HG02763 (cell line): Measurements from ENCODE around the gene ANKRD2.

Experiments used
- ATAC-seq: cut with Tn5 transposase; IDR thresholded peaks from one replicate; pipeline ENCODE4 v1.9.1; 2021; ENCODE audit warnings: mild to moderate bottlenecking, moderate library complexity; ENCODE audit not compliant: unreplicated experiment

ANKRD2 gene

DNA sequence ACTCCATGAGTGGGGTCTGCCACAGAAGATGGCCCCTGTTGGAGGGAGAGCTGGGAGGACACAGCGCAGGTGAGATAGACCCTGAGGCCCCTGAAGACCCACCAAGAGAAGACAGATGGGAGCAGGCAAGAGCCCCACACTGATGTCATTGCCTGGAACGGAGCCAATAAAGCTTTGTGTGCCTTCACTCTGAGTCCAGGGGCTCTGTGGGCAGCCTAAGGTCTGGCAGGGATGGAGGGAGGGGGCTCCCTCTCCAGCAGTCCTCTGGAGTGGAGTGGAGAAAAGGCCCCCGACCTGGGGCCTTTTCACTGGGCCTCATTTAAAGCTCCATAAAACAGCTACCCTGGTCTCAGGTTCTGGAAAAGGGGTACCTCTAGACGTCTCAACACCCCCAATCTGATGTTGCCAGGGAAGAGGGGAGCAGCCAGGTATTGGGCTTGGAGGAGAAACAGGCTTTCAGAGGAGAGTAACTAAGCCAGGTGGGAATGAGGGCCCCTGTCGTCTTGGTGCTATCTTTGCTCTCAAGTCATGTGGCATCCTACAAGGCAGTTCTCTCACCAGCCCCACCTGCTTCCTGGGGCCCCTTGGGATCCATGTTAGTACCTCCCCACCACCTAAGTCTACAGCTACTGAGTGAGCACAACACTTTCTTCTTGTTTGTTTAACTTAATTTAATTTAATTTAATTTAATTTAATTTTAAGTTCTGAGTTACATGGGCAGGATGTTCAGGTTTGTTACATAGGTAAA, 18.3 kb downstream of the ANKRD2 start:
- ATAC-seq: no peak

DNA sequence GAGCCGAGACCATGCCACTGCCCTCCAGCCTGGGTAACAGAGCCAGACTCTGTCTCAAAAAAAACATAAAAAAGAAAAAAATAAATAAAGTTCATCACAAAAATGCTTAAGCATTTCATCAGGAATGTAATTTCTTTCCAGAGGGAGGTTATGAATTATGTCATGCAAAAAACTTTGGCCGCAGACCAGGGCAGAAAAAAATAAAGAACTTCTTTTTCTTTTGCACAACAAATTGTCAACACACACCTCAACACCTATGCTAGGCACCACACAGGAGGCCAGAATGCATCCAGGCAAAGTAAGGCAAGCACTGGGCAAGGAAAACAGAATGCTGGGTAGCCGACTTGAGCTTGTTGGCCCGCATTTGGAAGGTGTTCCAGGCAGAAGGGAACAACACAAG, 20.8 kb downstream of the ANKRD2 start:
- no peak for ATAC-seq

DNA sequence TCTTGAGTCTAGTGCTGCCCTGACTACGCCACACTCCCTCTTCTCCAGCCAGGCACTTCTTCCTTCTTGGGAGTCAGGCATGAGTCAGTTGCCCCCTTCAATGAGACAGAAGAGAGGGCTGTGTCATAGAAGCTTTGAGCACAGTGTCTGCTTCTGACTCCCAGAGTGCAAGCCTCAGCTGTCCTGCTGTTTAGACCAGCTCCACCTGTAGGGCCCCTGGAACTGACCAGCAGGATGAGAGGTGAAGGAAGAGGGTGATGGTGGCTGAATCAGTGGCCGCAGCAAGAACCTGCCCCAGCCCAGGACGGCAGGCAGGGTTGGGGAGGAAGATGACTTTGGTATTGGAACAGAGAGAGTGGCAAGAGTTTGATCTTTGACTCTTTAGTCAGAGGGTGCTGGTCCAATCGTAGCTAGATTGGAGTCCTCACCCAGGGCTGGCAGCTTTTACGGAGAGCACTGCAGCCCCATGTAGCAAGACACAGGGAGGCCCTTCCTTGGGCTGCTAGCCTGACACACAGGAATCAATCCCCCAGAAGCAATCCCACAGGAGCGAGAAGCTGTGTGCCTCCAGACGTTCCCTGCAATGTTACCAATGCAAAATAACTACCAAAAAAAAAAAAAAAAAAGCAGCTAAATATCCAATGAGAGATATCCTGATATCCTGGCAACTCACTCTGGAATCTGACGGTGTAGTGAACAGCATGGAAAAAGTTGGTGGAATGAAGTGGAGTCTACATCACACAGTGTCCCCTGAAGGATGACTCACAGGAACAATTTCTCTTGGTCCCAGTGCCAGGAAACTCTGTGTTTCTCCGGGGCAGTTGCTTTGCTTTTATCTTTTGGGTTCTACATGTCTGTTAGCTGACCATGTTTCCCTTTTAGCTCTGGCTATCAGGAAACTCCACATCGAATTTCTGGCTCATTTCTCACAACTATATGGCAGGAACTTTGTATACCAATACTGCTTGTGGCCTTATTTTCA, 23.8 kb downstream of the ANKRD2 start:
- no peak for ATAC-seq

DNA sequence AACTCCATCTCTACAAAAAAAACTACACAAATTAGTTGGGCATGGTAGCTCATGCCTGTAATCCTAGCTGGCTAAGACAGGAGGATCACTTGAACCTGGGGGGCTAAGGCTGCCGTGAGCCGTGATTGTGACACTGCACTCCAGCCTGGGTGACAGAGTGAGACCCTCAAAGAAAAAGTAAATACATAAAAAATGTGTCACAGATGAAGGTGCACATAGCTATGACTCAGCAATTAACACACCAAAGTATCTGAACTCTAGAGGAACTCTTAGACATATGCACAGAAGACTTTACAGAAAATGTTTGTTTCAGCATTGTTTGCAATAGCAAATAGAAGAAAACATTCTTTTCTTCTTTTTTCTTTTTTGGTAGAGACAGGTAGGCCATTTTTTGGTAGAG, 25.2 kb downstream of the ANKRD2 start:
- ATAC-seq: no peak

DNA sequence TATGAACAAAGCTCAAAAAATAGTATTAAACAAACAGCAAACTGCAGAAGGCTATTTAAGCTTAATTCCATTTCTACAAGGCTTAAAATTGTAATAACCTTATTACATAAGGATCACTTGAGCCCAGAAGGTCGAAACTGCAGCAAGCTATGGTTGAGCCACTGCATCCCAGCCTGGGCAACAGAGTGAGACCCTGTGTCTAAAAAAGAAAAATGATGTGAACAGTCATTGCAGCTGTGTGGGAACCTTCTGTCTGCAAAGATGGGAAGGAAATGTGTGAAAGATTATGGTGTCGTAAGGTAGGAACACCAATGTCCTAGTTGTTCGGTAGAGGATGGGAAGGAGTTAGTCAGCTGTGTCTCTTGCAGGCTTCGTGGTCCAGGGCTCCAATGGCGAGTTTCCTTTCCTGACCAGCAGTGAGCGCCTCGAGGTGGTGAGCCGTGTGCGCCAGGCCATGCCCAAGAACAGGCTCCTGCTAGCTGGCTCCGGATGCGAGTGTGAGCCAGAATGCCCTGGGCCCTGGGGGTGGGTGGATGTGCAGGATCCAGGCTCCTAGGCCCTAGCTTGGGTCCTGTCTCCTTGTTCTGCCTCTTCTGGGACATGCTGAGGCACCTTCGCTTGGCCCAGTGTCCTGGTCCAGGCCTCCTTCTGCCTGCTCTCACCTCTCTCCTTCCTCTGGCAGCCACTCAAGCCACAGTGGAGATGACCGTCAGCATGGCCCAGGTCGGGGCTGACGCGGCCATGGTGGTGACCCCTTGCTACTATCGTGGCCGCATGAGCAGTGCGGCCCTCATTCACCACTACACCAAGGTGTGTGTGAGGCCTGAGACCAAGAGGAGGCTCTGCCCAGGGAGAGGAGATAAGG, 26.1 kb downstream of the ANKRD2 start:
- ATAC-seq: no peak

DNA sequence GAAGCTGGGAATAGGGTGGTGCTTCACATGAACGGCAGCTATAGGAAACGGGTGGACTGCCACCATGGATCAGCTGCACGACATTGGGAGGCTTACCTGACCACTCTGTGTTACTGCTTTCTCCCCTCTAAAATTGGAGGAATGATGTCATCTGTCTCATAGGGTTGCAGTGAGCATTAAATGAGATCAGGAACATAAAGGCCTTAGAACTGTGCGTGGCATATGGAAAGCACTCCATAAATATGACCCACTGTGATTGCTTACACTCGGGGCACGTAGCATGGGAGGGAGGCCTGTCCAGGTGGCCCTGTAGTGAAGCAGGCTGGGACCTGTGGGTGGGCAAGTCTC, 26.7 kb downstream of the ANKRD2 start:
- no peak for ATAC-seq

DNA sequence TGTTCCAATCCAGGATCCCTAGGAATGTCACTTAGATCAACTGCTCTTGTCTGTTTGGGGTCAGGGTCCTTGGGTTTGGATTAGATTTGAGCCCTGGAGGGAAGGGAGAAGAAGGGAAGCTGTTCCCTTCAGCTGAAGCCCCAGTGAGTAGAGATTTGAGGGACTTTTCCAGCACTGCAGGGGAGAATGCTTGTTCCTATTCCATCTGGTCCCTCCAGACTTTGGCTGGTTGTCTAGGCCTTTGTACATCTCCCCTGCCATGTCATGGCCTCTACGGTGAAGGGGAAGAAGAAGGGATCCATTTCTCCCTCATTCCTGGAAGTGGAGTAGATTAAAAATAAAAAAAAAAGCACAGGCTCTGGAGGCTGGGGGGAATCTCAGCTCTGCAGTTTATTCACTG, 28.0 kb downstream of the ANKRD2 start:
- no peak for ATAC-seq

DNA sequence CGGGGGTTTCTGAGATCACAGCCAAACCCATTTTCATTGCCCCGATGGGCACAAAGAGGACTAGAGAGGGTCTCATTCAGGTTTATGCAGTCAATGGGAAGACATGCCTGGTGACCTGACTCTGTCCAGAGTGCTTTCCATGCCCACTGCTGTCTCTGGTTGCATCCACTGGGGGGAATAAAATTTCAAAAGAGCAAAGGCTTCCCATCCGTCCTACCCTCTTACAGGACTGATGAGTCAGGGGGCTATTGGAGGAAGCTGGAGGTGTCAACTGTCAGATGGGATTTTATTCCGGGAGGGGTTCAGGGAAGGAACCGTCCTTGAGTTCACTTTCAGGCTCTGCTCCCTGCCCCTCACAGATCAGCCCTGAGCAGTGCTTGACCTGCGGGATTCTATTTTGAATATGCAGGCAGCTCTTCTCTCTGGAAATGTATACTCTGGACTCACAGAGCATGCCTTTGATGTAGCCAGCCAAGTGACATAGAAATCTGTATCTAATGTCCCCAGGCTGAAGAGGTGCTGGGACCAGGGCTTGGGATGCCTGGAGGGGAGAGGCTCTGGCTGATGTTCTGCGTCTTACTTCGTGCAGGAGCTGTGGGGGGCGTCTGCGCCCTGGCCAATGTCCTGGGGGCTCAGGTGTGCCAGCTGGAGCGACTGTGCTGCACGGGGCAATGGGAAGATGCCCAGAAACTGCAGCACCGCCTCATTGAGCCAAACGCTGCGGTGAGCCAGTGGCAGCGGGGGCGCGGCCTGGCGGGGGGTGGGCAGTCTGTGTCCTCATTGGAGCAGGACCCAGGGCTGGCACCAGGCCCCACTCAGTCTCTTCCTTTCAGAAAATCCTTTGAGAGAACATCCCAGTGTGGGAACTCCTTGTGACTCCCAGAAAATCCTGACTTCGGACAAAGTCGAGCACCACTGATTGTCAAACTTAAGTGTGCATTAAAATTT, 29.0 kb downstream of the ANKRD2 start:
- no peak for ATAC-seq

DNA sequence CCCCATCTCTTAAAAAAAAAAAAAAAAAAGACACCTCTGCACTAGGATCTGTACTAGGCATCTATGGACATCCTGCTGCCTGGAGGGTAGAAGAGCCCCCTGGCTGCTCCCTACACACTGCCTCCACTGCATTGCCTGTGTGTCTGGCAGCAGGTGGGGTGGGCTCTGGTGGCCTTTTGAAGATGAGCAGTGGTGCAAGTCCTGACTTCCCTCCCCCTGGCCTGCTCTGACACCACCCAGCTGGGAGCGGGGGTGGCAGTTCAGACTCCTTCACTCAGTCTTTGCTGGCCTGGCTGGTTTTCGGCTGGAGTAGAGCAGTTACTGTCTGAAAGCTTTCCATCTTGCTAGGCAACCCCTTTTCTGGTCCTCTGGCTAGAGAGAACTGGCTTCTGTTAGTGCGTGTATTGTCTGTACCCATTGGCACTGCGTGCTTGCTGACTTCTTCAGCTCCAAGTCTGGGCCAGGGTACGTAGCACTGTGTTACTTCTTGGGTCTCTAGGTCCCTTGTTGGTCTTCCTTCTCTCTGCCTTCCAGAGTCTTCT, 34.6 kb downstream of the ANKRD2 start:
- no peak for ATAC-seq

DNA sequence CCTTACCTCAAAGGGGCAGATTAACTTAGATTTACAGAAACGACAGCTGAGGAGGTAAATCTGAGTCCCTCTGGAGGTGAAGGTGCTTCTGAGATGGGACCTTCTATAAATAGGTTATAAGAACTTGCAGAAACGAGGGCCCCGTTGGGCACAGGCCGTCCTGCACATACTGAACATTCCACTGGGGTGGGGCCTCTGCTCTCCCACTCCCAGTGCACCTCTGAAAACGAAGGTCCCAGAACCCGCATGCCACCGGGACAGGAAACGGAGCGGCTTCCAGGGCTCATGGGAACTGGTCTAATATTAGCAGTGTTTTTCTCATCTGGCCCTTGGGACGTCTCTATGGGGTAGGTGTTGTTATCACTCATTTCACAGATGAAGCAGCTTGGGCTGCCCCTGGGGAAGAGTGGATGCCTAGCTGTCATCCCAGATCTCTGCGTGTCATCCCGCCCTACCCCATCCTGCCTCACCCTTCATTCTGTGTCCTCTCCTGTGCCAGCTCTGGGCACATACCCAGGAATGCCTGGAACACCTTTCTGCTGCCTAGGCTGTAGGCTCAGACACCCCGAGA, 36.5 kb downstream of the ANKRD2 start:
- no peak for ATAC-seq

DNA sequence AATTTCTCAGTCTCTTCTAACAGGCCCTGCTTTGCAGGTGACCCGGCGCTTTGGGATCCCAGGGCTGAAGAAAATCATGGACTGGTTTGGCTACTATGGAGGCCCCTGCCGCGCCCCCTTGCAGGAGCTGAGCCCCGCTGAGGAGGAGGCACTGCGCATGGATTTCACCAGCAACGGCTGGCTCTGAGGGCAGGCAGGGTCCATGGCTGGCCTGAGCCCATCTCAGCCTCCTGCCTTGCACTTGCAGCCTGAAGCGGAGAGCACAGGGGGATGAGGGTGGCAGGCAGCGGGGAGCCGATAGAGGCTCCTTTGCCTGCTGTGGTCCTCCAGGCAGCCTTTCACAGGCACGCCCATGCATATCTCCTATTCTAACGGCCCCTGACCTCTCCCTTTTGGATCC, 38.9 kb downstream of the ANKRD2 start:
- ATAC-seq: no peak

DNA sequence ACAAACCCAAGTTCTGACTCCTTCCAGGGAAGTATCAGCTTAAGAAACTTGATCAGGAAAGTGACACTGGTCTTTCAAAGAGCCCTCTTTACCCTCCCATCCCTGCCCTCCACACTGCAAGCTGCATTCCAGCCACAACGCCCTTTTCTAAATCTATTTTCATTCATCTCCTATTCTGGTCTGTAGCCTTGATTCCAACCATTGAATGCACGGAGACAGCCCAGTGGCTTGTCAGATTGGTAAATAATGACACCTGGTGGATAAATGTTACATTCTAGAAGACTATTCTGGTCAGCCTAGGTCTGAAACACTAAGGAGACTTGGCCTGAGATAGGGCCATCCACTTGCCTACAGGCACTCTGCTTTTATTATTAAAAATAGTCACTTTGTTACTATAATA, 39.8 kb downstream of the ANKRD2 start:
- ATAC-seq: no peak

DNA sequence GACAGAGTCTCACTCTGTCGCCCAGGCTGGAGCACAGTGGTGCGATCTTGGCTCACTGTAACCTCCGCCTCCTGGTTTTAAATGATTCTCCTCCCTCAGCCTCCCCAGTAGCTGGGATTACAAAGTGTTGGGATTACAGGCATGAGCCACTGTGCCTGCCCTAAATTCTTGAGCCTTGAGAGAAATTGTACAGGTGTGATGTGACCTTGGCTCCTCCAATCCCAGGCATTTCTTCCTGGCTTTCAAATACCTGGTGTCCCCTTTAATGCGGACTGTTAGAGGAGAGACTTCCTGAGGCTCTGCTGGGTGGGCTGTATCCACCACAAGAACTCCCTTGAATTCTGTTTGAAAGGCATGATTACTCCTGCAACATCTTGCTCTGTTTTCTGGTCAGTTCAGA, 45.7 kb downstream of the ANKRD2 start:
- ATAC-seq: no peak

DNA sequence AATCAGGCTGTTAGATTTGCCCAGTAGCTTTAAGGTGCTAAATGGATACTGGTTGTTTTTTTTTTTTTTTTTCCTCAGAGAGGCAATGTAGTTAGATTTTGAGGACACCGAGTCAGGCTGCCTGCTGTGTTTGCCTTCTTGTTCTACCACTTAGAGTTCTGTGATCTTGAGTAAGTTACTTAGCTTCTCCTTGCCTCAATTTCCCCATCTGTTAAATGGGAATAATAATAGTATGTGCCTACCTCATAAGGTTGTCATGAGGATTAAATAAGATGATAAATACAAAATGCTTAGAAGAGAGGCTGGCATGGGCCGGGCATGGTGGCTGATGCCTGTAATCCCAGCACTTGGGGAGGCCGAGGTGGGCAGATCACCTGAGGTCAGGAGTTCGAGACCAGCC, 46.2 kb downstream of the ANKRD2 start:
- no peak for ATAC-seq

DNA sequence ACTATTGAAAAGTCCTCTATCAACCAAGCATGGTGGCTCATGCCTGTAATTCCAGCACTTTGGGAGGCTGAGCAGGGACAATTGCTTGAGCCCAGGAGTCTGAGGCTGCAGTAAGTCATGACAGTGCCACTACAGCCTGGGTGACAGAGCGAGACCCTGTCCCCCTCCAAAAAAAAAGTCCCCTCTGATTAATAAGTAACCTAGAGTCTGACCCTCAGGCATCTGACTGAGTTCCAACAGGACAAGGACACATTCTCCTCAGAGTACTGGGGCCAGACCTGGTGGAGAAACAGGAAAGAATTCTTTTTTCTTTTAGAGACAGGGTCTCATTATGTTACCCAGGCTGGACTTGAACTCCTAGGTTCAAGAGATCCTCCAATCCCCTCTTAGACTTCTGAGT, 50.7 kb downstream of the ANKRD2 start:
- ATAC-seq: no peak

DNA sequence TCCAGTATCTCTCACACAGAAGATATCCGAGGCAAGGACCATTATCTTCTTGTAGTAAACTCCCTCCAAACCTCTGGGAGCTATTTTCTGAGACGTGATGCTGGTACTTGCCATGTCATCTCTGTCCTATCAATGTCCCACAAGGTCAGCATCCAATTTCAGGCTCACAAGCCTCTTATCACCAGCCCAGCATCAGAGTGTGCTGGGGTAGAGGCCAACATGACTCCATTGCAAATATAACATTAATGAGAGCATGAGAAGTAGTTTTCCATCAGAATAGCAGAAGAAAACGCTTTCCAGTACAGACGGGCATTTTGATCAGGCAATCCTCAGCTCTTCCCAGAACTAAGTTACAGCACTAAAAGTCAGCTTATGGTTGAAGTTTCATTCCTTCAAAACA, 55.2 kb downstream of the ANKRD2 start:
- ATAC-seq: no peak

DNA sequence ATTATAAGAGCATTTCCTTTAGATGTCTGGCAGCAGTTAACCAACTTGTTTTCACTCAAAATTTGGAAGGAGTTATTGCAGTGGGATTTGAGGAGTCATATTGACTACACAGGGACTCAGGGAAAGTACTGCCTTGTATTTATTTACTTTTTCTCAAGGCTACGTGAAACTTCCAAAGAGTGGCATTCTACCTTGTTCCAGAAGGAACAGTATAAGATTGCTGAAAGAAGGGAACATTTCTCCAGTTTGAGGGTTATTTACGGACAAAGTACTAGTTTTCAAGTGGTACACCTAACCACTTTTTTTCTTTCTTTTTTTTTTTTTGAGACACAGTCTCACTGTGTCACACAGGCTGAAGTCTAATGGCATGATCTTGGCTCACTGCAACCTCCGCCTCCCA, 55.6 kb downstream of the ANKRD2 start:
- ATAC-seq: no peak

DNA sequence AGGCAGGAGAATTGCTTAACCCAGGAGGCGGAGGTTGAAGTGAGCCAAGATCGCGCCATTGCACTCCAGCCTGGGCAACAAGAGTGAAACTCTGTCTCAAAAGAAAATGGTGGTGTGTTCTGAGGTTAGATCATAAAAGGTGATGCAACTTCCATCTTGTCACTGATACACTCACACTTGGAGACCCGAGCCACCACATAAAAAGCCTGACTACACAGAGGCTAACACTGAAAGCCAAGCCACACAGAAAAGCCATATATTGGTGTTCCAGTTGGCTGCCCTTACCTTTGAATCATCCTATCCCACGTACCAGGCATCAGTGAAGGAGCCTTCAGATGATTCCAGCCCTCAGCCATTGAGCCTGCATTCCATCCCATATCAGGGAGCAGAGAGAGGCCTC, 56.7 kb downstream of the ANKRD2 start:
- no peak for ATAC-seq

DNA sequence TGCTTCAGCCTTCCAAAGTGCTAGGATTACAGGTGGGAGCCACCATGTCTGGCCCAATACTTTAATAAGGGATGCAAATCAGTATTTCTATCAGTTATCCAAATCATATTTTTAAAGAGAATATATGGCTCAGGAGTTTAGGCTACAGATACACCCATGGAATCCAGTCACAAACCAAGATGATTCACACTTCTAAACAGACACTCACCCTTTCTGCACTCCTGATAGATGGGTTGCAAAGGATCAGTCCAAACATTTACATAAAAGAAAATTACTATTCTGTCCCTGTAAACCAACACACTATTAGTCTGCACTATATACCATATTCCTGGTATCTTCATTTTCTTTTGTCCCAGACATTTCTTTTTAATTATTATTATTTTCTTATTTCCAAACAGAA, 58.5 kb downstream of the ANKRD2 start:
- no peak for ATAC-seq
